Left hindlimb (tissue), 1 donor: ENCODE data around the gene RYK.
"Not testable (repeated sequence)": the region's sequence is repeated elsewhere in the genome, so short reads cannot be mapped to it uniquely, and the experiment has no call there.

Source experiments
- DNase-seq: peaks from one replicate; pipeline ENCODE4 v3.0.0-alpha.2; 2018

Gene RYK

DNA sequence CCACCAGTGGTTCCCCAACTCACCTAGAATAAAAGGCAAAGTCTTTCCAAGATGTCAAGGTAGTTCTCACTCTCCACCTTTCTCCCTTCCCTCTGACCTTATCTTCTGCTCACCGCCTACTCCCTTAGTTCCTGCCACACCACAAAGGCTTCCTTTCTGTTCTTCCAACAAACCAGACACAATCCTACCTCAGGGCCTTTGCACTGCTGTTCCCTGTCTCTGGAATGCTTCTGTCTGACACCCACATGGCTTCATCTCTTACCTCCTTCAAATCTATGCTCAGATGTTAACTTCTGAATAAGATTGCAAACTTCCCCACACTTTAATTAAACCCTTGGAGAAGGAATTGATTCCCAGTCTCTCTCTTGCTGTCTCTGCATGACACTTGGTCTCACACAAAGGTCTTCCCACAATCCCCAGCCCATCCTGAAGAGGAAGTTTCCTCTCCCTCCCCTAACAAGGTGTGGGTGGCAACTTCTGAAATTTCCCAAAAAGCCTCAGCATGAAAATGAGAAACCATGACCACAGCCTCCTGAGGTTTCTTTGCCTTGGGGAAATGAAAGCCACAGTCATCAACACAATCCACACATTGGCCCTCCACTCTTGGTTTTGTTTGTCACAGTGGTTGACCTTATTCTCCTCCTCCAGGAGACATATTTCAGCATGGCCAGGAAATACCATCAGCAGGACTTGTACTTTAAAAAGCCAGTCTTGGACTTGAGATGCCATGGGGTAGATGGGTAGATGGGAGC, 3.0 kb upstream of the RYK start:
- DNase-seq: no peak

DNA sequence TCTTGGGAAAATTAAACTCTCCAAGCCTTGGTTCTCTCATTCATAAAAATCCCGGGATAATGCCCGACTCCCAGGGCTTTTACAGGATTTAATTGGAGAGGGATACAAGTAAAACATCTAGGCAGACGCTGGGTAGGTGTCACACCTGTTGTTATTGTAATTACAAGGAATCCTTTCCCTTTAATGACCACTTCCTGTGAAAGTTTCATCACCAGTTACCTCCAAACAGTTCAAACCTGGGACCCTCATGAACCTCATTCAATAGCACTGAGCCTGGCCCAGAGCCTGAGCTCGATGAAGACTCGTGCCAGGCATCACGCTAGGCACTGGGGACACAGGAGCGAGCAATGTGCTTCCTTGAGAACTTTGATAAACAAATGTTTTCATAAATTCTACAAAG, 2.1 kb upstream of the RYK start:
- DNase-seq: no peak

DNA sequence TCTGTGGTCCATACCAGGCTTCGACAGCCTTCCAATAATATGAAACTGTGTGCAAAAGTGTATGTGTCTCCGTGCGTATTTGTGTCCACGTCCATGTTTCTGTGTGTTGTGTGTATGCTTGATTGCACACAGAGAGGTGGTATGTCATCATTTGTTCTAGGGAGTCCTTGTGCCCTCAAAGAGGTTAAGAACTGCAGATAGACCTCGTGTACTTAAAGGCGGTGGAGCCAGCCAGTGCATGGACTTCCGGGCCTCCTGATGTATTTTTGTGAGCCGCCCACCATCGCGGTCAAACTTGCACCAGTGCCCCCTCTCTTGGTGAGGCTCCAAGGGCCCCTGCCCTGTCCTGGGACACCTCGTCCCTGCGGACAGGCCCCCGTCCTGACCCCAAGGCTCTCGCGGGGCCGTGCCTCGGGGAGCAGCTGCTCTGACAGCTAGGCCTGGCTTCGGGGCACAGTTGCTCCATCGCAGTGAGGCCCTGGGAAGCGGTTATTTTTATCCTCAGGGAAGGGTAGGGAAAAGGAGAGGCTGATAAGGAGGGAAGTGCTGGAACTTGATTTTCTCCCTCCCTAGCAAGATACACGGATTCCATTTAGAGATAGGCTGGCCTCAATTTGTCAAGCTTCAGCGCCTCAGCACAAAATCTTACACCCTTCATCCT, 1.2 kb upstream of the RYK start:
- DNase-seq: peak; percentile 37

GRCh38 chr3:134249935-134250716, 533 bp downstream of the RYK start:
- peak; percentile 71 for DNase-seq

DNA sequence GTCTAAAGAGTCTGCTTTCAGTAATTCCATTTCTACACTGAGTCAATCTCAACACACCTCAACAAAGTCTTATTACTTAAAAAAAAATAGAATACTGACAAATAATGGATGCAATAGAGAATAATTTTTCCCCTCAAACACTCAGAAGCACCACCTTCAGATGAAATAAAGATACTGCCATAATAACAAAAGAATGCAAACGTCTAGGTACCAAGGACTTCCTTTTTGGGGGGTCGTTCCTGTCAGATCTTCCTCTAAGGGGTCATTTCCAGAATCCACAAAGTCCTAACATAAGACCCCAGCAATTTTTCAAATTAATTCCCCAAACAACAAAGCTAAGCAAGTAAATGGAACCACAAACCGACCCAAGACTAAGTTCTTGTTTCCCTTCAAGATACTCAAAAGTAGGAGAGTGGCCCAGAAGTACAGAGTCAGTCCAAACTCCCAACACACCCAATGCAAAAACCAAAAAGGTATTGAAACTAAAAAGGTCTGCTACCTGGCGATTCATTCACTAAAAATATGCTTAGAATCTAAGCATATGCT, 1.3 kb downstream of the RYK start:
- no peak for DNase-seq

- DNase-seq: no peak
Observed at GRCh38 chr3:134244921-134245320, 5.7 kb downstream of the RYK start.

- no peak for DNase-seq
Observed at GRCh38 chr3:134242649-134243617, 7.7 kb downstream of the RYK start.

GRCh38 chr3:134239538-134239937, 11.1 kb downstream of the RYK start:
- no peak for DNase-seq

DNA sequence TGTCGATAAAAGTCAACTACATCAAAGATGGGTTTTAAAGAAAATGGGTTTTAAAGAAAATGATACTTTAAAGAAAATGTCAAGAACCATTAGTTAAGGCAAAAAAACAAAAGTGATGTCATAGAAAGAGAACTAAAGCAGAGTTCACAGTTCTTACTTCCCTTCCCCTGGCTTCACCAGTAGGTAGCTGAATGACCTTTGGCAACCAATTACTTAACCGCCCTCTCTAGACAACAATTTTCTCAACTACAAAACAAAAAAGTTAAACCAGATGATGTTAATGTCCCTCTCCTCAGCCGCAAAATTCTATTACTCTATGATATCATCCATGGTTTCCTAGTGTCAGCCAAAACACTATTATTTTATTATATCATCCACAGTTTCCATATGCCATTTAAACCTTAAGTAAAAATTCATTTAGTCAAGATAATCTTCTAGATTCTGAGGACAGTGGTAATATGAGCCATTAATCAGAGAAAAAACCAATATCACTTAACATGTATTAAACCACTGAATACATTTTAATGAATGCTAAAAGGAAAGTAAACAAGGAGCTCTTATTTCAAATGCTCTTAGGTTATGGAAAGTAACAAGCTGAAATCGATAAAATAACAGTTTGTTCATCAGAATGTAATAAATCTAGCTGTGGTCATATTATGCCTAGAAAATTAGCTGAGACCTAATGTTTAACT, 13.1 kb downstream of the RYK start:
- no peak for DNase-seq

- no peak for DNase-seq
Observed at GRCh38 chr3:134236505-134237170, 14.0 kb downstream of the RYK start.

DNA sequence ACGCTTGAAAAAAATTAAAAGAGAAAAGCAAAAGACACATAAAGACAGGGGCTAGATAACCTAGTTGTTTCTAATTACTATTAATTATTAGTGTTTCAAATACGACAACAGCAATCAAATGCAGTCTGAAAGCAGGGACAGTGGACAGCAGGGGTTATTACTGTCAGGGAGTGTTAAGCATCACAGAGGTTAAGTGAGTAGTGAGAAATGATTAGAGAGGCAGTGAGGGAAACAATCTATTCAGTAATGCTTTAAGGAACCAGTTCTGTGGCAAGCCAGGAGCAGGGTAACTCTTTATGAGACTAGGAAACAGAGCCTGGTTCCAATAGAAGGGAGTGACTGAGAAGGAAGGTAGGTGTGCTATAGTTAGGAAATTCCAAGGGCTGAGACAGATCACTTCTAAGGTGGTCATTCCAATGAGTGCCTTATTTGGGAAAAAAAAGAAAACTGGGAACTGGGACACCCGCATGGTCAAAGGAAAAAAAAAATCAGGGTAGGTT, 15.0 kb downstream of the RYK start:
- no peak for DNase-seq

GRCh38 chr3:134232951-134233350, 17.7 kb downstream of the RYK start:
- DNase-seq: no peak

DNA sequence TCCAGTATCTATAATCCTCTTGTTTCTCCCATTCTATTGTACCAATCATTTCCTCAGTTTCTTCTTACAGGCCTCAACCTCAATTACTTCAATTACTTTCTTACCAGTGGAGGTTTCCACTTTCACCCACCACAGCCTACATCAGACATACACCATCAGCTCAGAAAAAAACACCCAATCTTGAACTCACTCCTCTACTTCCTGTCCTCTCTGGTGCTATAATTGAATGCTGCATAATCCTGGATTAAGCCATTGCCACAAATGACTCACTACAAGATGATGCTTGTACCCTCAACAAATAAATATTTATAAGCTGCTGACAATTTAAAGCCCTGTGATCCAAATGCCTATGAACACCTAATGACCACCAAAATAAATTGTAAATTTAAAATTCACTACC, 18.5 kb downstream of the RYK start:
- DNase-seq: no peak

DNA sequence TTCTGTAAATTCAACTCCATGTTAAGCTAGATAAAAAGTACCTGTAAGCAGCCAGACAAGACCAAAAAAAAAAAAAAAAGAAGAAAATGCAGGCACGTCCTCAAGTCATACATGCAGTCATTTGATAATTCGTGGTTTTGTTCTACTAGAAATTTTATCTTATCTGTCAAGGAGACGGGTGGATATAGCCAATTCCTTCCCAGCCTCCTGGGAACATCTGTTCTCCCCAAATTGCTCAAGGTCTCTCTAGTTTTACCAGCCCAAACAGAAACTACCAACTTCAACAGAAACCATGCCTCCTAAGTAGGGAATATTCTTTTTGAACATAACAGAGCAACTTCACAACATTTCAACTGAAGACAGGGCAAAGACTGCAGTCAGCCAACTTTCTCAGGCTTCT, 19.5 kb downstream of the RYK start:
- no peak for DNase-seq

GRCh38 chr3:134229038-134229437, 21.6 kb downstream of the RYK start:
- no peak for DNase-seq

GRCh38 chr3:134228479-134228878, 22.2 kb downstream of the RYK start:
- no peak for DNase-seq

GRCh38 chr3:134228035-134228434, 22.6 kb downstream of the RYK start:
- DNase-seq: no peak

DNA sequence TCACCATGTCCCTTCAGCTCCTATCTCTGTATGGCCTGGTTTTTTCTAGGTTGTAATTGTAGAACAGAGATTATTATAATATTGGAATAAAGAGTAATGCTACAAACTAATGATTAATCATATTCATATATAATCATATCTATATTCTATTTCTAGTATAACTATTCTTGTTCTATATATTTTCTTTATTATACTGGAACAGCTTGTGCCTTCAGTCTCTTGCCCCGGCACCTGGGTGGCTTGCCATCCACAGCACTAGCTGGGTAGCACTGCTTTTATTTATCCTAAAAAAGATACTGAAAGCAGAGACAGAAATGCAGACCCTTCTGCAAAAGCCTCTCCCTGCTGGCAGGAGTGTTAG, 25.9 kb downstream of the RYK start:
- not testable (repeated sequence) for DNase-seq

GRCh38 chr3:134222835-134223234, 27.8 kb downstream of the RYK start:
- DNase-seq: no peak

DNA sequence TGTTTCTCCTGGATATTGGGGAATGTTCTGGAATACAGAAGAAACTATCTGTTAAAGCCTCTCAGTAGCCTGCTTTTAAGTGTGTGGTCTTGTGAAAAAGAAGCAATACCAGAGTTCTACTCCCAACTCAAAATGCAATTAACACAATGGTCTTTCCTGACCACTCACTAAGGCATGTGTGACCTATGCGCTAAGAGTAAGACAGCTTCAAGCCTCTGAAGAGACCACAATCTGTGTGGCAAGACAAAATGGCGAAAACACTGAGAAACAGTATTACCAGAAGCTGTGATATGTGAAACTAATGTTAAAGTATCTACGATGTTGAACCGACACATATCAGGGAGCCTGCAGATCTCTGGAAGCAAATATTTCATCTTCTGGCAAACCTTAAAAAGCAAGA, 33.8 kb downstream of the RYK start:
- DNase-seq: no peak

DNA sequence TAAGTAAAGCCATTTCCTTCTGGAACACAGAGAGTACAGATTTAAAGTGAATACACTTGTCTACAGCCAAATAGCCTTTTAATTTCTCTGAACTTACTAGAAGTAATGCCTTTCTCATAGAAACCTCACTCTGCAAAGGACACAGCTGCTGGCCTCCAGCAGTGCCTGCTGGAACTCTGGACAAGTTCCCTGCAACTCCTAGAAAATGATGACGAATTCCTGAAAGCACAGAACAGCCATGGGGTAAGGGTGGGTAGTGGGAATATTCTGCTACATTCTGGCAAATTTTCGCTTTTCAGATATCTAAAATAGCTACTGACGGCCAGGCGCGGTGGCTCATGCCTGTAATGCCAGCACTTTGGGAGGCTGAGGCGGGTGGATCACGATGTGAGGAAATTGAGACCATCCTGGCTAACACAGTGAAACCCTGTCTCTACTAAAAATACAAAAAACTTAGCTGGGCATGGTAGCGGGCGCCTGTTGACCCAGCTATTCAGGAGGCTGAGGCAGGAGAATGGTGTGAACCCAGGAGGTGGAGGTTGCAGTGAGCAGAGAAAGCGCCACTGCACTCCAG, 34.4 kb downstream of the RYK start:
- no peak for DNase-seq
